PFSK-1 (cell line): ENCODE results near the gene GABBR2.

Experiments used
- POLR2AphosphoS5 ChIP-seq: IDR thresholded peaks from 2 replicates; pipeline ENCODE4 v1.6.1; 2012; ENCODE audit warnings: low read depth, mild to moderate bottlenecking, control low read depth, low read length, moderate library complexity
- SIN3A ChIP-seq: IDR thresholded peaks from 2 replicates; pipeline ENCODE4 v1.6.1; 2012; ENCODE audit warnings: mild to moderate bottlenecking, low read length, moderate library complexity, borderline replicate concordance; ENCODE audit not compliant: insufficient read depth
- TAF1 ChIP-seq: IDR thresholded peaks from 2 replicates; pipeline ENCODE4 v1.6.1; 2012; ENCODE audit warnings: low read length, control low read depth, borderline replicate concordance; ENCODE audit not compliant: insufficient read depth

- no peak for TF ChIP-seq TAF1
- no peak for TF ChIP-seq POLR2AphosphoS5
- no peak for TF ChIP-seq SIN3A
These were observed 71.4 kb downstream of the GABBR2 start for GRCh38 chr9:98637381-98637780.
